ENCODE data around the gene PID1. TPM values are rescaled to one million over a fixed set of nuclear protein-coding genes. Genes with fewer than 3 reads are reported as not detected.
A peak's percentile ranks its signal among the peaks of the same experiment; 100 is the strongest.

The PID1 gene
- polyA plus RNA-seq, 1 experiment, result 1.8 TPM

- Histone ChIP-seq H3K27me3 (ENCODE audit: control insufficient read depth, insufficient read depth, low read length) (no peaks in the 10 kb centered on the region), H3K9me3 (ENCODE audit: control insufficient read depth, insufficient read depth, low read length) (peaks cover 8% of the 10 kb centered on the region), H3K4me3 (ENCODE audit: low read depth, low read length) (no peak overlapping the region), H3K27ac (ENCODE audit: low read depth, low read length) (no peak overlapping the region)
- POLR2A ChIA-PET, result no interaction called here
- DNase-seq (ENCODE audit: low read depth, low spot score), result no peak
- CTCF ChIA-PET, result no interaction called here
- no peak for TF ChIP-seq CTCF (IDR thresholded peaks at IDR 0.05; ENCODE audit: low read depth, low read length)
Measured at GRCh38 chr2:229001196-229001595, 269.9 kb downstream of the PID1 start.

- DNase-seq (ENCODE audit: low read depth, low spot score), result no peak
- POLR2A ChIA-PET, result no interaction called here
- CTCF ChIA-PET, result no interaction called here
- Histone ChIP-seq H3K27ac (ENCODE audit: low read depth, low read length) (no peak overlapping the region), H3K4me3 (ENCODE audit: low read depth, low read length) (no peak overlapping the region), H3K27me3 (ENCODE audit: control insufficient read depth, insufficient read depth, low read length) (no peaks in the 10 kb centered on the region), H3K9me3 (ENCODE audit: control insufficient read depth, insufficient read depth, low read length) (peaks cover 8% of the 10 kb centered on the region)
- no peak for TF ChIP-seq CTCF (IDR thresholded peaks at IDR 0.05; ENCODE audit: low read depth, low read length)
Measured at GRCh38 chr2:228999326-228999725, 271.8 kb downstream of the PID1 start.

GRCh38 chr2:228988786-228989185 lies 282.3 kb downstream of the PID1 start:
- DNase-seq (ENCODE audit: low read depth, low spot score), result no peak
- Histone ChIP-seq H3K27ac (ENCODE audit: low read depth, low read length) (no peak overlapping the region), H3K4me3 (ENCODE audit: low read depth, low read length) (no peak overlapping the region), H3K27me3 (ENCODE audit: control insufficient read depth, insufficient read depth, low read length) (no peaks in the 10 kb centered on the region), H3K9me3 (ENCODE audit: control insufficient read depth, insufficient read depth, low read length) (peaks cover 19% of the 10 kb centered on the region)
- CTCF ChIA-PET, result no interaction called here
- no peak for TF ChIP-seq CTCF (IDR thresholded peaks at IDR 0.05; ENCODE audit: low read depth, low read length)
- POLR2A ChIA-PET, result no interaction called here

GRCh38 chr2:228987441-228988155 lies 283.5 kb downstream of the PID1 start:
- no peak overlapping the region for H3K4me3 ChIP-seq (ENCODE audit: low read depth, low read length)

More at GRCh38 chr2:228987441-228988155, 283.5 kb downstream of the PID1 start:
- ChIA-PET CTCF (no interaction called here), POLR2A (no interaction called here)
- DNase-seq (ENCODE audit: low read depth, low spot score), result no peak
- H3K9me3 ChIP-seq (ENCODE audit: control insufficient read depth, insufficient read depth, low read length), result peaks cover 13% of the 10 kb centered on the region
- no peak for TF ChIP-seq CTCF (IDR thresholded peaks at IDR 0.05; ENCODE audit: low read depth, low read length)
- H3K27ac ChIP-seq (ENCODE audit: low read depth, low read length), result peak overlapping the region; percentile 11
- no peaks in the 10 kb centered on the region for H3K27me3 ChIP-seq (ENCODE audit: control insufficient read depth, insufficient read depth, low read length)

All from AG04450 (cell line).